HepG2 (cell line): ENCODE measurements around the gene TEX22. TPM values are rescaled to one million over a fixed set of nuclear protein-coding genes. Genes with fewer than 3 reads are reported as not detected.

Experiments
- ARHGAP35 ChIP-seq: sonication (generic); formaldehyde crosslinking; IDR thresholded peaks from 2 replicates; pipeline ENCODE4 v1.9.0; 2022; ENCODE audit warnings: mild to moderate bottlenecking, inconsistent platforms, moderate library complexity, missing genetic modification reagents, borderline replicate concordance
- ATF1 ChIP-seq: IDR thresholded peaks from 2 replicates; pipeline ENCODE4 v1.6.1; 2016; ENCODE audit warnings: mild to moderate bottlenecking, control low read depth
- CHD2 ChIP-seq: IDR thresholded peaks from 2 replicates; pipeline ENCODE4 v1.6.1; 2011; ENCODE audit warnings: low read depth, low read length, improper control_type of control experiment
- IRF2 ChIP-seq: IDR thresholded peaks from 2 replicates; pipeline ENCODE4 v1.6.1; 2018; ENCODE audit warnings: missing genetic modification reagents, missing compliant biosample characterization
- NKX3-1 ChIP-seq: sonication (generic); formaldehyde crosslinking; IDR thresholded peaks from 2 replicates; pipeline ENCODE4 v1.5.0; 2020; ENCODE audit warnings: missing genetic modification reagents
- PLRG1 ChIP-seq: fragments of 450-650 bp; conservative IDR thresholded peaks from 2 replicates; pipeline ENCODE4 v1.6.1; 2016
- PRMT3 ChIP-seq: sonication (generic); formaldehyde crosslinking; IDR thresholded peaks from 2 replicates; pipeline ENCODE4 v1.8.1; 2022; ENCODE audit warnings: low read depth, mild to moderate bottlenecking, moderate library complexity, missing genetic modification reagents, borderline replicate concordance
- STAT5B ChIP-seq: sonication (generic); formaldehyde crosslinking; IDR thresholded peaks from 2 replicates; pipeline ENCODE4 v1.4.0; 2020; ENCODE audit warnings: missing genetic modification reagents
- THAP11 ChIP-seq: IDR thresholded peaks from 2 replicates; pipeline ENCODE4 v1.6.1; 2016; ENCODE audit warnings: missing biosample characterization, missing genetic modification reagents
- ZFAT ChIP-seq: sonication (generic); formaldehyde crosslinking; conservative IDR thresholded peaks from 2 replicates; pipeline ENCODE4 v1.8.1; 2023; ENCODE audit warnings: missing genetic modification reagents, inconsistent platforms
- ZKSCAN5 ChIP-seq: sonication (generic); formaldehyde crosslinking; IDR thresholded peaks from 2 replicates; pipeline ENCODE4 v1.5.1; 2020; ENCODE audit warnings: mild to moderate bottlenecking, missing genetic modification reagents
- ZNF30 ChIP-seq: sonication (generic); formaldehyde crosslinking; IDR thresholded peaks from 2 replicates; pipeline ENCODE4 v1.5.0; 2020; ENCODE audit warnings: mild to moderate bottlenecking, missing genetic modification reagents
- ZNF460 ChIP-seq: sonication (generic); formaldehyde crosslinking; IDR thresholded peaks from 2 replicates; pipeline ENCODE4 v1.5.1; 2020; ENCODE audit warnings: missing genetic modification reagents, mild to moderate bottlenecking, borderline replicate concordance
- polyA plus RNA-seq, 8 experiments: library from polyadenylated mRNA; depleted of rRNA in 3 of 8; stranded (reverse) in 7 of 8; unstranded in 1 of 8; fragments of >200 nt; fragmentation: Illumina TruSeq in 4 of 8; extraction: Trizol in 4 of 8; gene quantifications; 2 replicates each; pipeline versions ENCODE4 v1.2.1 to v1.2.3, GENCODE V29; 2011 to 2016; ENCODE audit warnings: low read depth in 4 of 8, missing spikeins in 1 of 8, mixed read lengths in 1 of 8; ENCODE audit not compliant: insufficient read depth in 1 of 8
- total RNA-seq, 5 experiments: library from RNA; depleted of rRNA; stranded (reverse); fragments of >200 nt; fragmentation: Illumina TruSeq; extraction: Trizol; gene quantifications; 2 replicates each; pipeline ENCODE4 v1.2.3, GENCODE V29; 2016; ENCODE audit warnings: low read depth in 1 of 5
- TF ChIP-seq, protein P1 (sequence below): sonication (generic); formaldehyde crosslinking; IDR thresholded peaks from one replicate; pipeline ENCODE4 v1.5.1; 2020; ENCODE audit warnings: mild to moderate bottlenecking, missing genetic modification reagents; ENCODE audit errors: not compliant biosample characterization
- TF ChIP-seq, protein P2 (sequence below), 2 experiments: fragments of 450-650 bp in 1 of 2; sonication (generic) in 1 of 2; formaldehyde crosslinking; IDR thresholded peaks; 2 replicates each; pipeline versions ENCODE4 v1.5.0 to v1.8.0; 2020 to 2022; ENCODE audit warnings: mild to moderate bottlenecking in 1 of 2, missing genetic modification reagents in 1 of 2
- TF ChIP-seq, protein P3 (sequence below): sonication (generic); formaldehyde crosslinking; IDR thresholded peaks from 2 replicates; pipeline ENCODE4 v1.8.0; 2022; ENCODE audit warnings: mild to moderate bottlenecking, missing genetic modification reagents; ENCODE audit not compliant: insufficient replicate concordance
- TF ChIP-seq, protein P4 (sequence below): IDR thresholded peaks from 2 replicates; pipeline ENCODE4 v1.6.1; 2016; ENCODE audit warnings: control low read depth

The TEX22 gene
- total and polyA plus RNA-seq, 2 of the 13 experiments (the other 11 are each of a cell fraction or from before 2014, with no cell fraction given), result 0.07 to 0.27 TPM

DNA sequence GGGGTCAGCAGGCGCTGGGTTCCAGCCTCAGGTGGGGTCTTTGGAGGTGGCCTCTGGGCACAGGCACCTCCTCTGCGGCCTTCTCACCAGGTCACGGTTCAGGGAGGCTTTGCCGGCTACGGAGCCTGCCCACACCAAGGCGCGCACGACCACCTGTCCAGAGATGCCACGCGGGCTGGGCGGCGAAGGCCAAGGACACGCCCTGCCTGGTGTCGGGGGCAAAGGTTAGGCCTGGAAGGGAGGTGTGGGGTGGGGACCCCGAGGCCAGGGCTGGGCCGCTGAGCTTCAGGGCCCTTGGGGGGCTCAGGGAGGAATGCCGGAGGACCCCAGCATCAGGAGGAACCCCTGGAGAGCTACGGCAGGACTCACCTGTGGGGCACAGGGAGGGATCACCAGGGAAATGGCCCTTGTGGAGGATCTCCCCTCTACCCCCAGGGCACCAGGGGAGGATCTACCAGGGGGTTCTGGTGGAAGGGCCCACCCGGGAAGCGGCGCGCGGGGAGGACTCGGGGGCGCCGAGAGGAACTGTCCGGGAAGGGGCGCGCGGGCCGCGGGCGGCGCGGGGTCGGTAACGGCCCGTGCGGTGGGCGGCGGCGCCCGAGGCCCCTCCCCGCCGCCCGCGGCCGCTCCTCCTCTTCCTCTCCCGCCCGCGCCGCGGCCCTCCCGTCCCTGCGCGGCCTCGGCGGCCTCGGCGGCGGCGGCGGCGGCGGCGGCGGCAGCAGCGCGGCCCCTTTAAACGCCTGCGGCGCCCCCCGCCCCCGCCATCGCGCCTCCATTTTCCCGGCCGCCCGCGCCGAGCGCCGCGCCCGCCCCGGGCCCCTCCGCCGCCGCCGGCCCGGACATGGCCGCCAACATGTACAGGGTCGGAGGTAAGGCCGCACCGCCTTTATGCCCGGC, 21.1 kb downstream of the TEX22 start, which contains the start of gene MTA1 (continued):
- TF ChIP-seq, protein P1, sequence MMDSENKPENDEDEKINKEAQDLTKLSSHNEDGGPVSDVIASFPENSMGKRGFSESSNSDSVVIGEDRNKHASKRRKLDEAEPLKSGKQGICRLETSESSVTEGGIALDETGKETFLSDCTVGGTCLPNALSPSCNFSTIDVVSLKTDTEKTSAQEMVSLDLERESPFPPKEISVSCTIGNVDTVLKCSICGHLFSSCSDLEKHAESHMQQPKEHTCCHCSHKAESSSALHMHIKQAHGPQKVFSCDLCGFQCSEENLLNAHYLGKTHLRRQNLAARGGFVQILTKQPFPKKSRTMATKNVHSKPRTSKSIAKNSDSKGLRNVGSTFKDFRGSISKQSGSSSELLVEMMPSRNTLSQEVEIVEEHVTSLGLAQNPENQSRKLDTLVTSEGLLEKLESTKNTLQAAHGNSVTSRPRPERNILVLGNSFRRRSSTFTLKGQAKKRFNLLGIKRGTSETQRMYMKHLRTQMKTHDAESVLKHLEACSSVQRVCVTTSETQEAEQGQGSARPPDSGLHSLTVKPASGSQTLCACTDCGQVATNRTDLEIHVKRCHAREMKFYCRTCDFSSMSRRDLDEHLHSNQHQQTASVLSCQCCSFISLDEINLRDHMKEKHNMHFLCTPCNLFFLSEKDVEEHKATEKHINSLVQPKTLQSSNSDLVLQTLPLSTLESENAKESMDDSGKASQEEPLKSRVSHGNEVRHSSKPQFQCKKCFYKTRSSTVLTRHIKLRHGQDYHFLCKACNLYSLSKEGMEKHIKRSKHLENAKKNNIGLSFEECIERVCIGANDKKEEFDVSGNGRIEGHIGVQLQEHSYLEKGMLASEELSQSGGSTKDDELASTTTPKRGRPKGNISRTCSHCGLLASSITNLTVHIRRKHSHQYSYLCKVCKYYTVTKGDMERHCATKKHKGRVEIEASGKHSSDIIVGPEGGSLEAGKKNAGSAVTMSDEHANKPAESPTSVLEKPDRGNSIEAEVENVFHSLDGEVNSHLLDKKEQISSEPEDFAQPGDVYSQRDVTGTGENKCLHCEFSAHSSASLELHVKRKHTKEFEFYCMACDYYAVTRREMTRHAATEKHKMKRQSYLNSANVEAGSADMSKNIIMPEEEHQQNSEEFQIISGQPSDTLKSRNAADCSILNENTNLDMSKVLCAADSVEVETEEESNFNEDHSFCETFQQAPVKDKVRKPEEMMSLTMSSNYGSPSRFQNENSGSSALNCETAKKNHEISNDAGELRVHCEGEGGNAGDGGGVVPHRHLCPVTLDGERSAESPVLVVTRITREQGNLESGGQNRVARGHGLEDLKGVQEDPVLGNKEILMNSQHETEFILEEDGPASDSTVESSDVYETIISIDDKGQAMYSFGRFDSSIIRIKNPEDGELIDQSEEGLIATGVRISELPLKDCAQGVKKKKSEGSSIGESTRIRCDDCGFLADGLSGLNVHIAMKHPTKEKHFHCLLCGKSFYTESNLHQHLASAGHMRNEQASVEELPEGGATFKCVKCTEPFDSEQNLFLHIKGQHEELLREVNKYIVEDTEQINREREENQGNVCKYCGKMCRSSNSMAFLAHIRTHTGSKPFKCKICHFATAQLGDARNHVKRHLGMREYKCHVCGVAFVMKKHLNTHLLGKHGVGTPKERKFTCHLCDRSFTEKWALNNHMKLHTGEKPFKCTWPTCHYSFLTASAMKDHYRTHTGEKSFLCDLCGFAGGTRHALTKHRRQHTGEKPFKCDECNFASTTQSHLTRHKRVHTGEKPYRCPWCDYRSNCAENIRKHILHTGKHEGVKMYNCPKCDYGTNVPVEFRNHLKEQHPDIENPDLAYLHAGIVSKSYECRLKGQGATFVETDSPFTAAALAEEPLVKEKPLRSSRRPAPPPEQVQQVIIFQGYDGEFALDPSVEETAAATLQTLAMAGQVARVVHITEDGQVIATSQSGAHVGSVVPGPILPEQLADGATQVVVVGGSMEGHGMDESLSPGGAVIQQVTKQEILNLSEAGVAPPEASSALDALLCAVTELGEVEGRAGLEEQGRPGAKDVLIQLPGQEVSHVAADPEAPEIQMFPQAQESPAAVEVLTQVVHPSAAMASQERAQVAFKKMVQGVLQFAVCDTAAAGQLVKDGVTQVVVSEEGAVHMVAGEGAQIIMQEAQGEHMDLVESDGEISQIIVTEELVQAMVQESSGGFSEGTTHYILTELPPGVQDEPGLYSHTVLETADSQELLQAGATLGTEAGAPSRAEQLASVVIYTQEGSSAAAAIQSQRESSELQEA (CRISPR knock-in tag), result peak; percentile 50
- TF ChIP-seq, protein P2, sequence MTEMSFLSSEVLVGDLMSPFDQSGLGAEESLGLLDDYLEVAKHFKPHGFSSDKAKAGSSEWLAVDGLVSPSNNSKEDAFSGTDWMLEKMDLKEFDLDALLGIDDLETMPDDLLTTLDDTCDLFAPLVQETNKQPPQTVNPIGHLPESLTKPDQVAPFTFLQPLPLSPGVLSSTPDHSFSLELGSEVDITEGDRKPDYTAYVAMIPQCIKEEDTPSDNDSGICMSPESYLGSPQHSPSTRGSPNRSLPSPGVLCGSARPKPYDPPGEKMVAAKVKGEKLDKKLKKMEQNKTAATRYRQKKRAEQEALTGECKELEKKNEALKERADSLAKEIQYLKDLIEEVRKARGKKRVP (CRISPR knock-in tag; IDR thresholded peaks at IDR 0.05), result no peak
- TF ChIP-seq IRF2 (CRISPR knock-in tag) (no peak; the same call in 1 of the 2 replicates), STAT5B (peak; percentile 16; the same call in 1 of the 2 replicates), ZNF30 (CRISPR knock-in tag) (peak; percentile 91; the same call in 1 of the 2 replicates), ZFAT (CRISPR knock-in tag) (no peak), PRMT3 (CRISPR knock-in tag) (no peak), PLRG1 (no peak), THAP11 (CRISPR knock-in tag) (0 out of 2 replicates have a peak, but pooled peaks have one; percentile 26), NKX3-1 (CRISPR knock-in tag) (no peak), CHD2 (no peak), ZNF460 (CRISPR knock-in tag) (no peak), ARHGAP35 (CRISPR knock-in tag) (peak; percentile 61; the same call in 1 of the 2 replicates), ZKSCAN5 (CRISPR knock-in tag) (peak; percentile 70; the same call in 1 of the 2 replicates), ATF1 (CRISPR knock-in tag) (no peak)
- TF ChIP-seq, protein P3, sequence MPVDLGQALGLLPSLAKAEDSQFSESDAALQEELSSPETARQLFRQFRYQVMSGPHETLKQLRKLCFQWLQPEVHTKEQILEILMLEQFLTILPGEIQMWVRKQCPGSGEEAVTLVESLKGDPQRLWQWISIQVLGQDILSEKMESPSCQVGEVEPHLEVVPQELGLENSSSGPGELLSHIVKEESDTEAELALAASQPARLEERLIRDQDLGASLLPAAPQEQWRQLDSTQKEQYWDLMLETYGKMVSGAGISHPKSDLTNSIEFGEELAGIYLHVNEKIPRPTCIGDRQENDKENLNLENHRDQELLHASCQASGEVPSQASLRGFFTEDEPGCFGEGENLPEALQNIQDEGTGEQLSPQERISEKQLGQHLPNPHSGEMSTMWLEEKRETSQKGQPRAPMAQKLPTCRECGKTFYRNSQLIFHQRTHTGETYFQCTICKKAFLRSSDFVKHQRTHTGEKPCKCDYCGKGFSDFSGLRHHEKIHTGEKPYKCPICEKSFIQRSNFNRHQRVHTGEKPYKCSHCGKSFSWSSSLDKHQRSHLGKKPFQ (CRISPR knock-in tag), result no peak
- TF ChIP-seq, protein P4, sequence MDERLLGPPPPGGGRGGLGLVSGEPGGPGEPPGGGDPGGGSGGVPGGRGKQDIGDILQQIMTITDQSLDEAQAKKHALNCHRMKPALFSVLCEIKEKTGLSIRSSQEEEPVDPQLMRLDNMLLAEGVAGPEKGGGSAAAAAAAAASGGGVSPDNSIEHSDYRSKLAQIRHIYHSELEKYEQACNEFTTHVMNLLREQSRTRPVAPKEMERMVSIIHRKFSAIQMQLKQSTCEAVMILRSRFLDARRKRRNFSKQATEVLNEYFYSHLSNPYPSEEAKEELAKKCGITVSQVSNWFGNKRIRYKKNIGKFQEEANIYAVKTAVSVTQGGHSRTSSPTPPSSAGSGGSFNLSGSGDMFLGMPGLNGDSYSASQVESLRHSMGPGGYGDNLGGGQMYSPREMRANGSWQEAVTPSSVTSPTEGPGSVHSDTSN (CRISPR knock-in tag), result no peak
